Activated CD4-positive, alpha-beta T cell treated with anti-CD3 and anti-CD28 coated beads, Interleukin-2, Interleukin-6, amounts not matched to agents 100 ng/mL and 50 ng/mL, durations not matched to agents 16 hours and 8 hours (primary cell): ENCODE results near the gene CDK18.
"Not testable (repeated sequence)": the region's sequence is repeated elsewhere in the genome, so short reads cannot be mapped to it uniquely, and the experiment has no call there.

Source experiments
- DNase-seq: peaks from one replicate; pipeline ENCODE4 v3.0.0-alpha.2; 2020

CDK18 gene

GRCh38 chr1:205481629-205482151 is 22.8 kb upstream of the CDK18 start:
- peak; percentile 17 for DNase-seq

- not testable (repeated sequence) for DNase-seq
Observed at GRCh38 chr1:205482587-205482986, 21.9 kb upstream of the CDK18 start.

- DNase-seq = no peak
Observed at GRCh38 chr1:205483372-205483771, 21.1 kb upstream of the CDK18 start.

- DNase-seq = peak; percentile 76
Observed at GRCh38 chr1:205484985-205485967, 19.2 kb upstream of the CDK18 start.

GRCh38 chr1:205486258-205486657 is 18.2 kb upstream of the CDK18 start:
- no peak for DNase-seq

- DNase-seq = peak; percentile 69
Observed at GRCh38 chr1:205488074-205488723, 16.3 kb upstream of the CDK18 start.

- no peak for DNase-seq
Observed at GRCh38 chr1:205491794-205492193, 12.7 kb upstream of the CDK18 start.

GRCh38 chr1:205492201-205492667 is 12.2 kb upstream of the CDK18 start:
- no peak for DNase-seq

- no peak for DNase-seq
Observed at GRCh38 chr1:205492774-205493173, 11.7 kb upstream of the CDK18 start.

GRCh38 chr1:205493241-205494085 is 11.0 kb upstream of the CDK18 start:
- DNase-seq = peak; percentile 33

GRCh38 chr1:205494115-205494514 is 10.4 kb upstream of the CDK18 start:
- no peak for DNase-seq

- DNase-seq = no peak
Observed at GRCh38 chr1:205495237-205495823, 9.1 kb upstream of the CDK18 start.

GRCh38 chr1:205496661-205497060 is 7.8 kb upstream of the CDK18 start:
- no peak for DNase-seq

GRCh38 chr1:205497351-205497750 is 7.1 kb upstream of the CDK18 start:
- DNase-seq = no peak

- no peak for DNase-seq
Observed at GRCh38 chr1:205499789-205500188, 4.7 kb upstream of the CDK18 start.

- DNase-seq = no peak
Observed at GRCh38 chr1:205500240-205501233, 3.9 kb upstream of the CDK18 start.

- DNase-seq = no peak
Observed at GRCh38 chr1:205502111-205502810, 2.2 kb upstream of the CDK18 start.

- no peak for DNase-seq
Observed at GRCh38 chr1:205502992-205503391, 1.5 kb upstream of the CDK18 start.

- DNase-seq = no peak
Observed at GRCh38 chr1:205505076-205505729, 734 bp downstream of the CDK18 start.

GRCh38 chr1:205505791-205506190 is 1.3 kb downstream of the CDK18 start:
- DNase-seq = no peak
